ENCODE results near the gene PABPN1L.

DNA sequence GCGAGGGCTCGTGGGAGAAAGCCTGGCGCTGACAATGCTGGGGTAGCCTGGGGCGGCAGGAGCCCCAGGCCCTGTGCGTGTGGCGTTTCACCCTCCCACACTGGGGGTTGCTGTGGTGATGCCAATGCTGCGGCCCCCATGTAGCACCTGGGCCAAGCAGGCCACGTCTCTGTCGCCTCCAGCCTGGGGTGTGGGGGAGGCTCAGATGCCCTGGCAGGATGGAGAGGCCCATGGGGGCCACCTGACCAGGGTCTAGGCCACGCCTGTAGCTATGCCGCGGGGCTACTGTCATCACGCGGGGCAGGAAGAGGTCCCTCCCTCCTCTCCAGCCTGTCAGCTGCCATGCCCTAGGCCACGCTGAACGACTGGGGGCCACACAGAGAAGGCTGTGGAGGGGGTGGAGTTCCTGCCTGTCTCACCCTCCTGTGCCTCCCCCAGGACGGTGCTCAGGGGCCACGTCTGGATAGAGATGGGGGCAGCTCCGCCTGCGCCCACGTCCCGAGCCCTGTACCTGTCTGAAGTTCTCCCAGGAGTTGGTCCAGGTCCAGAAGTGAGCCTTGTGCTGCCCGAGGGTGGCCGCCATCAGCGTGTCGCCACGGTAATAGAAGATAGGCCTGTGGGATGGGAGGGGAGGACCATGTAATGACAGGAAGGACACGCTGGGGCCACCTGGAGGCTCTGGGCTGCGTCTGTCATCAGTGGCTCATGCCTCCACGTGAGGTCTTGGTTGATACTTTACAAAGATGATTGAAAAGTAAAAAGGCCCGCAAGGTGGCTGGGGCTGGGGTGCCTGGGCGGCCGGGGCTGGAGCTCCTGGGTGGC lies 42.0 kb downstream of the PABPN1L start:
- TF ChIP-seq POLR2AphosphoS5 (IDR thresholded peaks at IDR 0.05; ENCODE audit: low read depth, low read length) (no peak), POLR2A (IDR thresholded peaks at IDR 0.05; ENCODE audit: borderline replicate concordance, extremely low read depth, insufficient read depth, insufficient read length) (no peak), CTCF (IDR thresholded peaks at IDR 0.05 in 2 of 3, conservative IDR thresholded peaks at IDR 0.05 in 1 of 3; ENCODE audit: borderline replicate concordance in 1 of 3, insufficient read depth in 1 of 3, low read depth in 2 of 3, low read length in 2 of 3) (no peak), ELF1 (IDR thresholded peaks at IDR 0.05; ENCODE audit: borderline replicate concordance, low read depth) (no peak), EZH2 (IDR thresholded peaks at IDR 0.05) (no peak), ZNF274 (IDR thresholded peaks at IDR 0.05; ENCODE audit: low read depth, low read length) (no peak), RAD21 (IDR thresholded peaks at IDR 0.05; ENCODE audit: low read depth) (no peak), REST (IDR thresholded peaks at IDR 0.05; ENCODE audit: low read depth) (no peak), ATF3 (IDR thresholded peaks at IDR 0.05) (no peak), EGR1 (IDR thresholded peaks at IDR 0.05; ENCODE audit: low read depth) (no peak), MAX (IDR thresholded peaks at IDR 0.05) (no peak), JUND (IDR thresholded peaks at IDR 0.05) (no peak)

Measured in HCT116 (cell line).